ENCODE measurements around the gene G3BP1. TPM values are rescaled to one million over a fixed set of nuclear protein-coding genes. Genes with fewer than 3 reads are reported as not detected.

G3BP1 gene
- 106 TPM for polyA plus RNA-seq (2013, experiment 1 of 2; ENCODE audit: insufficient read length)
- polyA plus RNA-seq (2013, experiment 2 of 2; ENCODE audit: insufficient read length) = 61.0 TPM

- peak; percentile 100 for DNase-seq
Observed at GRCh38 chr5:151771259-151772028, at the start of gene G3BP1. Gene G3BP1 (plus strand): TSS chr5:151771954. CDS start chr5:151786621, 14,667 bp downstream.

DNA sequence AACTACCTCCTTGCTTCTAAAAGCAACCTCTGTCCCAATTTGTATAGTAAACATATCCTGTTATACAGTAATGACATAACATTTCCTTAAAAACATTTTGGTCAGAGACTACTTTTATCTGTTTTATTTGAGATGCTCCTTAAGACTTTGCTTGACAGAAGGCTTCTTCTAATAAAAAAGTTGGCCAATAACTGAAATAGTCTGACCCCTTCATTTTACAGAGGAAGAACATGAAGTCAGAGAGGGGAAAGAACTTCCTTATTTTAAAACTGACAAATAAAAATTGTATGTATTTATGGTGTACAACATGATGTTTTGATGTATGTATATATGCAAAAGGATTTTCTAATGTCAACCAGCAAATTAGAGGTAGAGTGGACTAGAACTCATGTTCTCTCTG, 49.2 kb upstream of the G3BP1 start:
- DNase-seq = no peak

DNA sequence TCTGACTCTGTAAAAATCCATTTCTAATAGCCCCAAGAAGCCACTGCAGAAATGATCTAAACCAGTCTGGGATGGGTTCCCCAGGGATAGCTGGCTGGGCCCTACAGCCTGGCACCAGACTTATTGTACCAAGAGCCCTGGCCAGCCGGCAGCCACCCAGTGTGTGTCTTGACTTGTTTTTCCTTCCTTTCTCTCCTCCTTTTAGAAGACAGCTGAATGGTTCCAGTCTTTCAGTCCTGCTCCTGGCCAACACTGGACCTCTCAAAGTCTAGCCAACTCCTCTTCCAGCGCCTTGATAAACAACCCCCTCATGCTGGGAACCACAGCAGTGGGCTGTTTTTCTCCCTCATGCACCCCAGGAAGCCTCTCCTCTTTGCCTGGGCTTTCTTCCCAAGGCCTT, 47.4 kb upstream of the G3BP1 start:
- DNase-seq = no peak

DNA sequence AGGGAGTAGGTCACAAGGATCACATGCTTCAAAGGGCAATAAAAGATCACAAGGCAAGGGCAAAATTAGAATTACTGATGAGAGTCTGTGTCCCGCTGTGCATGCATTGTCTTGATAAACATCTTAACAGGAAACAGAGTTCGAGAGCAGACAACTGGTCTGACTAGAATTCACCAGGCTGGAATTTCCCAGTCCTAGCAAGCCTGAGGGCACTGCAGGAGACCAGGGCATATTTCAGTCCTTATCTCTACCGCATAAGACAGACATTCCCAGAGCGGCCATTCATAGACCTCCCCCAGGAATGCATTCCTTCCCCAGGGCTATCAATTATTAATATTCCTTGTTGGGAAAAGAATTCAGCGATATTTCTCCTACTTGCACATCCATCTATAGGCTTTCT, 42.2 kb upstream of the G3BP1 start:
- peak; percentile 72 for DNase-seq

- no peak for DNase-seq
Observed at GRCh38 chr5:151730381-151730780, 41.4 kb upstream of the G3BP1 start.

DNA sequence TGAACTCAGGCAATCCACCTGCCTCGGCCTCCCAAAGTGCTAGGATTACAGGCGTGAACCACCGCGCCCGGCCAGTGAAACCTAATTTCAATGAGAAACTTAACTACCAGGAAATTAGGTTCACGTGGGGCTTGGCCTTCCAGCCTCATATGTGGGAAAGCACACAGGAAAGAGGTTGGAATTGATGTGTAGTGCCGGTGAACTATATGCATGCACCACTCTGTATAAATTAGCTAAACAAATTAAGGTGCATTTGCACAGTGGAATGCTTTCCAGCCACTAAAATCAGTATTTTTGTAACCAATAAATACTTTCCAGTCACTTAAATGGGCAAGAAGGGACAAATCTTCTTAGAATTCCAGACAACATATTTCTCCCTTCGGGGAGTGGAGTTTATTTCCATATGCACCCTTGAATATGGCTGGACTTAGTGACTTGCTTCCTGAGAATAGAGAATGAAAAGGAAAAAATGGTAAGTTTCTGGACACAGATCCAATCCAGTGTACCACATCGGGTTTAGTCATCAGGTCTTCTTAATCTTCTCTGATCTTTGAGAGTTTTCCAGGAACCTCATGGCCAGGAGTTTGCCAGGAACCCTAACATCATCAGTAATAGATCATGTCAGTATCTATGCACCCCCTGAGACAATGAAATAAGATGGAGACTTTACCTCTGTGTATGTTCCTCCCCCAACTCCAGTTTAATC, 38.2 kb upstream of the G3BP1 start:
- DNase-seq = no peak

DNA sequence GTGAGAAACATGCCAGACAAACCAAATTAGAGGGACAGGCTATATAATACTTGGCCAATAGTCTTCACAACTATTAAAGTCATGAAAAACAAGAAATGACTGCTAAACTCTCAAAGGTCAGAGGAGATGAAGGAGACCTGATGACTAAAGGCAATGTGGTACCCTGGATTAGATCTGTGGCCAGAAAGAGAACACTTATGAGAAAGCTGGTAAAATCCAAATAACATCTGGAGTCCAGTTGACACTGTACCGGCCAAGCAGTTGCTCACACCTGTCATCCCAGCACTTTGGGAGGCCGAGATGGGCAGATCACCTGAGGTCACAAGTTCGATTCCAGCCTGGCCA, 37.7 kb upstream of the G3BP1 start:
- no peak for DNase-seq

- no peak for DNase-seq
Observed at GRCh38 chr5:151735646-151736045, 36.1 kb upstream of the G3BP1 start.

- no peak for DNase-seq
Observed at GRCh38 chr5:151737431-151737830, 34.3 kb upstream of the G3BP1 start.

DNA sequence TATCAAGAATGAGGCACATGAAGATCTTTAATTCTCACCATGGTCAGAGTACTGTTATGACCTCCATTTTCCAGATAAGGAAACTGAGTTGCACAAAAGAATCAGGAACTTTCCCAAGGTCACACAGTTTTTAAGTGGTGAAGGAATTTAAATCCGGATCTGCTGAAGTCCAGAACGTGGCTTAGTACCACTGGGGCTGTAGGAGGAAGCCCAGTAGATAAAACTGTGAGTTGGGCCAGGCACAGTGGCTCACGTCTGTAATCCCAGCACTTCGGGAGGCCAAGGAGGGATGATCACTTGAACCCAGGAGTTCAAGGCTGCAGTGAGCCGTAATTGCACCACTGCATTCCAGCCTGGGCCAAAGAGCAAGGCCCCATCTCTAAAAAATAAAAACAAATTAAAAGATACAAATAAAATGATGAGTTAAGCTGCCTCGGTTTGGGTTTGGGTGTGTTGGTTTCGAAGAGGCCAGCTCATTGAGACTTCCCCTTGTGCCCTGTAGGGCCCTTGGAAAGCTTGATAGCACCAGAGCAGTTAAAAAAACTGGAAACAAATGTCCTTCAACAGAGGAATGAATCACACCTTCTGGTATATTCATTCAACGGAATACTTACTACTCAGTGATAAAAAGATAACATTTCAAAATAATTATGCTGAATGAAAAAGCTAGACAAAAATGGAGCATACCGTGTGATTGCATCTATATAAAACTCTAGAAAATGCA, 33.5 kb upstream of the G3BP1 start:
- peak; percentile 35 for DNase-seq

DNA sequence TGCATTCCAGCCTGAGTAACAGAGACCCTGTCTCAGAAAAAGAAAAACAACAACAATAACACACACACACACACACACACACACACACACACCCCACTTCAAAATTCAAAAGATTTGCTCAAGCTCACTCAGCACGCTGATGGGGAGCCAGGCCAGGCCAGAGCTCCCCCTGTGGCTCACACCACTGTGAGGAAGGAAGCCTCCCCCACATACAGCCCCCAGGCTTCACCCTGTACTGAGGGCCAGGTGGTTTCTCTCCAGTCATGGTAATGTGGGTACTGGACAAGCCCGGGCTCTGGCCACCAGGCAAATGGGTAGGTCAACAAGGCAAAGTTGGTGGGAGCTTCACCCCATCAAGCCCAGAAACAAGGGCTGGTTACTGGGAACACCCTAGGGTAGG, 32.4 kb upstream of the G3BP1 start:
- DNase-seq = peak; percentile 26

GRCh38 chr5:151739939-151740335, 31.8 kb upstream of the G3BP1 start:
- DNase-seq = peak; percentile 99

DNA sequence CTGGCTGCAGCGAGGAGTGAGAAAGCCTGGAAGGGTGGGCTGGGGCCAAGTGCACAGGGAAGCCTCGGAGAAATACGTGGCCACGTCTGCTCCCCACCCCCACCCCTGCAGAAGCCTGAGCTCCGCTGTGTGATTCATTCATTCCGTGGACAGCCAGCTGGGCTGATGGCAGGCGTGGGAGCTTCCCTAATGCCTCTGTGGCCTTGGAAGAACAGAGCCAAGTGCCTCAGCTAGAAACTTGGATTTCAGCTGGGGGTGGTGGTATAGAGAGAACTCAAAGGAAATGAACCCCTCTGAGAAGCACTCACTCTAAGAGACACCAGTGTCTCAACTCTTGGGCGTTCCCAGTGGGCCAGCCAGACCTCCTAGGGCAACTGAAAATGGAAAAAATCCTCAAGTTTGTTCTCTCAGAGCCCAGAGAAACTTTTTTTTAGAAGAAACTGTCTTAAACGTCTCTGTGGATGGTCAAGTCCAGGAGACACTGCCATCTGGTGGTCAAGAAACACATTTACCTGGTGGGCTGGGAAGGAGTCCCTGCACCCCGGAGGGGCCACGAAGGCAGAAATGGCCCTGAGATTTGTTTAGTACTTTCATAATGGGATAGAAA, 31.3 kb upstream of the G3BP1 start:
- DNase-seq = peak; percentile 96

GRCh38 chr5:151740958-151741373, 30.8 kb upstream of the G3BP1 start:
- DNase-seq = peak; percentile 91

- peak; percentile 93 for DNase-seq
Observed at GRCh38 chr5:151741678-151742423, 29.9 kb upstream of the G3BP1 start.

GRCh38 chr5:151742870-151743294, 28.9 kb upstream of the G3BP1 start:
- peak; percentile 75 for DNase-seq

GRCh38 chr5:151743530-151743929, 28.2 kb upstream of the G3BP1 start:
- peak; percentile 24 for DNase-seq

DNA sequence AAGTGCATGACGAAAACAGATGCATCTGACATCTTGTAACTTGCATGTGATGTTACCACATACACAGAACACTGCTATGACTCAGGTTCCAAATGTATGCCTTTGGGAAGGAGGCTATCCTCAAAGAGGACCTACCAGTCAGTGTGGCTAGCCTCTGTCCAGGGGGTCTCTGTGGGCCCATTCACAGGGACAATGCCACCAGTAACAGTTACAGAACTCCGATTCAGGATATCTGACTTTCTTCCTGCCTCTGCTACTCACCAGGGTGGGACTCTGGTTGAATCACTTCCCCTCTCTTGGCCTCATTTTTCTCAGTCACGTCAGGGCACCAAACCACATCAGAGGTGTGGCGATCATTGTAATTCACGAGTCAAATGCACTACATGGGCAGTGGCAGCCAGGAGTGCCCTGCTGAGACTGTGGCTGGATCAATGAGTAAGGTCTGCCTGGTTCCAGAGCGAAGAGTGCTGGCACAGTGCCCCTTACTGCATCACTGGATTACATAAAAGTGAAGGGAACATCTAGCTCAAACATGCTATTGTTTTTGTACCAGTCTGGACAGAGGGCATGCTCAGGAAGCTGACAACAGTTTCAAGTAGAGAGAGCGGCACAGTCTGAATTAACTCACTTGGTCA, 26.6 kb upstream of the G3BP1 start:
- DNase-seq = peak; percentile 95

DNA sequence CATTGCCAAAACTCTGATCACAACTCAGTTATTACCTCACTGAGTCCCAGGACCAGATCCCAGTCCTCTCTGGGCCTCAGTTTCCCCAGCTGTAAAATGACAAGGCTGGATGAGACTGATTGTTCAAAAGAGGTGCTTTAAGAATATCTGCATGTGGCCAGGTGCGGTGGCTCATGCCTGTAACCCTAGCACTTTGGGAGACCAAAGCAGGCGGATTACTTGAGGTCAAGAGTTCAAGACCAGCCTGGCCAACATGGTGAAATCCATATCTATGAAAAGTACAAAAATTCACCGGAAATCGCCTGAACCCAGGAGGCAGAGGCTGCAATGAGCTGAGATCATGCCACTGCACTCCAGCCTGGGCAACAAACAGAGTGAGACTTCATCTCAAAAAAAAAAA, 21.6 kb upstream of the G3BP1 start:
- DNase-seq = no peak

DNA sequence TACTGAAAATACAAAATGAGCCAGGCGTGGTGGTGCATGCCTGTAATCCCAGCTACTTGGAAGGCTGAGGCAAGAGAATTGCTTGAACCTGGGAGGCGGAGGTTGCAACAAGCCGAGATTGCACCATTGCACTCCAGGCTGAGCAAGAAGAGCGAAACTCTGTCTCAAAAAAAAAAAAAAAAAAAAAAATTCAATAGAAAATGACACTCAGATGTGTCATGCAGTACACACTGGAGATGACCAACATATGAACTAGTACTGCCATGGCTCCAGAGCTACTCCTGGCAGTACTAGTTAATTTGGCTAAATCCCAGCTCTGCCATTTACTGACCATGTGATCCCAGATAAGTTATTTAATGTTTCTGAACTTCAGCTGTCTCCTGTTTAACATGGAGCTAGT, 20.7 kb upstream of the G3BP1 start:
- peak; percentile 50 for DNase-seq

- DNase-seq = no peak
Observed at GRCh38 chr5:151751593-151751992, 20.2 kb upstream of the G3BP1 start.

DNA sequence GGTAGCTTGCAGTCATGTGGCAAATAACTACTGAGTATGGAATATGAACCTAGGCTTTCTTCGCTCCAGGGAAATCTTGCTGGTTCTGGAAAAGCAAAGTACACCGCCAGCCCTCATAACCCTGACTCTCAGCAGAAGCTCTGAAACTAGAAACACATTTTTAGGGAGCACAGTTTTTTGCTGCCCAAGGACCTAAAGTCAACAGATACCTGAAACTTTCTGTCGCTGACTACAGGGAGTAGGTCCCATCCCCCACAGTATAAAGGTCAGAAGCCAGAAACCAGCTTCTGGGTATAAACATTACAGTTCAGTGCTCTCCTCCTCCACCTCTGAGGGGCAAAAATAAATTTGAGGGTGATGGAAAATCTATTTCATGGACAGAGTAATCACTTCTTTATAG, 16.4 kb upstream of the G3BP1 start:
- no peak for DNase-seq

All from fibroblast of skin of back (primary cell).